Measurements from ENCODE around the gene LRMDA.

- TF ChIP-seq CTCF (IDR thresholded peaks at IDR 0.05) (no peak), EZH2 (IDR thresholded peaks at IDR 0.05) (no peak)
These were observed 782.5 kb downstream of the LRMDA start for GRCh38 chr10:76213876-76214275.

Measured in neural progenitor cell (in vitro differentiated cells).